Subcutaneous adipose tissue (tissue), 4 donors: ENCODE results near the gene UBAP2. TPM values are rescaled to one million over a fixed set of nuclear protein-coding genes. Genes with fewer than 3 reads are reported as not detected.

Experiments
- total RNA-seq, 4 donors: library from RNA; depleted of rRNA; stranded (reverse); fragments of >200 nt; gene quantifications; one replicate each; pipeline ENCODE4 v1.1.0, GENCODE V29; 2016
- TF ChIP-seq, protein P1 (sequence below): fragments of 450-650 bp; IDR thresholded peaks from one replicate; pipeline ENCODE4 v1.5.1; 2016; ENCODE audit warnings: low read depth, mild to moderate bottlenecking, control low read depth, antibody characterized with exemption, moderate library complexity

UBAP2 gene
- total RNA-seq, 4 donors from 2014 or later: 20.5 to 29.6 (median 22.7) TPM

DNA sequence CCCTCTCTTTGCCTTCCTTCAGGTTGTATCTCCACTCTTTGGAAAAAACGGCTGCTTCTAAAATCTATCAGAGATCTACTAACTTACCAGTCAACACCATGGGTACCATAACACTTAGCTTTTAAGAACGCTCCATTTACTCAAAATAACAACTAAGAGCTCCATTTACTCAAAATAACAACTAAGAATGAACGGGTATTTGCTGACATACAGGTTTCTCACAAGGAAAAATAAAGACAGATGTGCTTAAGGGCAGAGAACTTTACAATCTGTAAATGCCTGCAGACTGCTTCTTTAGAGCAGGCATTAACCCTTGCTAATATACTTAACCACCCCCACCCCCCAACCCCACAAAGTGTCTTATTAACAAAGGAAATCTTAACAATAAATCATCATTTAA is 2.8 kb downstream of the UBAP2 start:
- TF ChIP-seq, protein P1, sequence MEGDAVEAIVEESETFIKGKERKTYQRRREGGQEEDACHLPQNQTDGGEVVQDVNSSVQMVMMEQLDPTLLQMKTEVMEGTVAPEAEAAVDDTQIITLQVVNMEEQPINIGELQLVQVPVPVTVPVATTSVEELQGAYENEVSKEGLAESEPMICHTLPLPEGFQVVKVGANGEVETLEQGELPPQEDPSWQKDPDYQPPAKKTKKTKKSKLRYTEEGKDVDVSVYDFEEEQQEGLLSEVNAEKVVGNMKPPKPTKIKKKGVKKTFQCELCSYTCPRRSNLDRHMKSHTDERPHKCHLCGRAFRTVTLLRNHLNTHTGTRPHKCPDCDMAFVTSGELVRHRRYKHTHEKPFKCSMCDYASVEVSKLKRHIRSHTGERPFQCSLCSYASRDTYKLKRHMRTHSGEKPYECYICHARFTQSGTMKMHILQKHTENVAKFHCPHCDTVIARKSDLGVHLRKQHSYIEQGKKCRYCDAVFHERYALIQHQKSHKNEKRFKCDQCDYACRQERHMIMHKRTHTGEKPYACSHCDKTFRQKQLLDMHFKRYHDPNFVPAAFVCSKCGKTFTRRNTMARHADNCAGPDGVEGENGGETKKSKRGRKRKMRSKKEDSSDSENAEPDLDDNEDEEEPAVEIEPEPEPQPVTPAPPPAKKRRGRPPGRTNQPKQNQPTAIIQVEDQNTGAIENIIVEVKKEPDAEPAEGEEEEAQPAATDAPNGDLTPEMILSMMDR: no peak

DNA sequence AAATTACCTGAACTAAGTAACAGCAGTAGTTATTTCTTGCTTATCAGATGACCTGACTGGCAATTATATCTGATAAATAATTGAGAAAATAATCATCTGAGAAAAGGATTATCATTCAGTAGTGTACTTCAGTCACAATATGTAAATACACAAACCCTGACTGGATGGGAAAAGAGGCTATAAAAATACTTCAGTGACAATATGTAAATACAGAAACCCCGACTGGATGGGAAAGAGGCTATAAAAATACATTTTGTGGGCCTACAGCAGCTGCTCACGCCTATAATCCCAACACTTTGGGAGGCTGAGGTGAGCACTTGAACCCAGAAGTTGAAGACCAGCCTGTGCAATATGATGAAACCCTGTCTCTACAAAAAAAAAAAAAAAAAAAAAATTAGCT is 11.1 kb downstream of the UBAP2 start:
- TF ChIP-seq, protein P1: no peak

DNA sequence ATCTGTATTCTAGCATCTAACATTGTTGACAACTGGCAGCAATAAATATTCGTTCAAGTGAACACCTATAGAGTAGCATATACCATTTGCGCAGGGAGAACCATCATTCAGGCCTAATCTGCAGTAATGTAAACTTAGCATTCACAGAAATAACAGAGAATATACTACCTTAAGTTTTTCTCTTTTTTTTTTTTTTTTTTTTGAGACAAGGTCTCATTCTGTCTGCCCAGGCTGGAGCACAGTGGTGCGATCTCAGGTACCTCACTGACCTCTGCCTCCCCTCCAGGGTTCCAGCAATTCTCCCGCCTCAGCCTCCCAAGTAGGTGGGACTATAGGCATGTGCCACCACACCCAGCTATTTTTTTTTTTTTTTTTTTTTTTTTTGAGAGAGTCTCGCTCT is 12.1 kb downstream of the UBAP2 start:
- TF ChIP-seq, protein P1: no peak

DNA sequence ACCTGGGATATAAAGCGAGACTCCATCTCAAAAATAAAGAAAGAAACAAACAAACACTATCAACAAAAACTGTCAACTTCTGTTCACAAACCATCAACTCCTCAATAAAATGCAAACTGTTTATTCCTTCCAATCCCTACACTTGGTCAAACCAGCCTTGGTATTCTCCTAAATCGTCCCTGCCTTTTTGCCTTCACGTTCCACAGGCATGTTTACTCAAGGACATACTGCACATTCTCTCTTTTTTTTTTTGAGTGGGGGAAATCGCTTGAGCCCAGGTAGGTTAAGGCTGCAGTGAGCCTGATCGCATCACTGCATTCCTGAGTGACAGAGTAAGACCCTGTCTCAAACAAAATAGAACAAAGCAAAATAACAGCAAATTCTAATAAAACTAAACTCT is 13.0 kb downstream of the UBAP2 start:
- TF ChIP-seq, protein P1: no peak

DNA sequence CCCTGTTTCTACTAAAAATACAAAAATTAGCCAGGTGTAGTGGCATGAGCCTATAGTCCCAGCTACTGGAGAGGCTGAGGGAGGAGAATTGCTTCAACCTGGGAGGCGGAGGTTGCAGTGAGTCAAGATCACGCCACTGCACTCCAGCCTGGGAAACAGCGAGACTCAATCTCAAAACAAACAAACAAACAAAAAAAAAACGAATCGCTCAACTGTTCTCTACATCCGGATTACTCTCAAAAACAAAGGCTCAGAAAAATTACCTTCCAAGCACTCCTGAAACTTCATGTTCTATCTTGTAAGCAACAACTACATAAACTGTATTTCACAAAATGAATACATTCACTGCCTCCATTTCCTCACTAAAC is 14.0 kb downstream of the UBAP2 start:
- TF ChIP-seq, protein P1: no peak

DNA sequence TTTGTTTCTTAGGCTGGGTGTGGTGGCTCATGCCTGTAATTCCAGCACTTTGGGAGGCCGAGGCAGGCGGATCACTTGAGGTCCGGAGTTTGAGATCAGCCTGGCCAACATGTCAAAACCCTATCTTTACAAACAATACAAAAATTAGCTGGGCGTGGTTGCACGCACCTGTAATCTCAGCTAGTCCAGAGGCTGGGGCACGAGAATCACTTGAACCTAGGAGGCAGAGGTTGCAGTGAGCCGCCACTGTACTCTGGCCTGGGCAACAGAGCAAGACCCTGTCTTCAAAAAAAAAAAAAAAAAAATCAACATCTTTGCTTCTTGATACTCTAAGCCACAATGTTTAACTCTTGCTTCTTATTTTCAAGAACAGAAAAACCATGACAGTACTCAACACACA is 16.1 kb downstream of the UBAP2 start:
- TF ChIP-seq, protein P1: no peak

DNA sequence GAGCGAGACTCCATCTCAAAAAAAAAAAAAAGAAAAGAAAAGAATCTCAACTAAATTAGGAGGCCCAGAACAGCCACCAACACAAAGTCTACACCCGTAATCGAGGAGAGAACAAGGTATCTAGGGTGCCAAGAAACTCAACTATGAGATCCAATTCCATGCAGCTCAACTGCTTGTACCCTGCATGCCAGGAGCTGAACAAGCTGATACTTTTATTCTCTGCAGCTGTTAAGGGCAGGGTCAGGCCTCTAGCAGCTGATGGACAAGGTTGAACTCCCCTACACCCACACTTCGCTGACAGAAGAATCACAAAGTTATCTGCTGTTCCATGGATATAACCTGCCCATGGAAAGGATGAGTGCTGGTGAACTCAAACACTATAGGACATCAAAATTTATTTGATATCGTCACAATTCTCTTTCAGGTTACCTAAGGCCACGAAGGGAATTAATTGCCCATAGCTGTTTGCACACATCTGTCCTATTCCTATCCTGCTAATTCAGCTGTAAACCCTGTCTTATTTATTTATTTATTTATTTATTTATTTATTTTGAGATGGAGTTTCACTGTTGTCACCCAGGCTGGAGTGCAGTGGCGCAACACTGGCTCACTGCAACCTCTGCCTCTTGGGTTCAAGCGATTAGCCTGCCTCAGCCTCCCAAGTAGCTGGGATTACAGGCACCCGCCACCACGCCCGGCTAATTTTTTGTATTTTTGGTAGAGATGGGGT is 20.7 kb downstream of the UBAP2 start:
- TF ChIP-seq, protein P1: no peak
